WTC11 (cell line): Measurements from ENCODE around the gene C13orf46.

Experiments used
- CREB1 ChIP-seq: sonication (generic); formaldehyde crosslinking; IDR thresholded peaks from 2 replicates; pipeline ENCODE4 v1.8.0; 2023; ENCODE audit warnings: mild to moderate bottlenecking, missing genetic modification reagents
- CREM ChIP-seq: sonication (generic); formaldehyde crosslinking; IDR thresholded peaks from 2 replicates; pipeline ENCODE4 v1.8.1; 2022; ENCODE audit warnings: mild to moderate bottlenecking, missing genetic modification reagents, moderate library complexity
- CTCF ChIP-seq: fragments of 200-600 bp; IDR thresholded peaks from 2 replicates; pipeline ENCODE4 v1.8.0; 2022; ENCODE audit warnings: antibody characterized with exemption
- GABPB1 ChIP-seq: sonication (generic); formaldehyde crosslinking; IDR thresholded peaks from 2 replicates; pipeline ENCODE4 v1.8.1; 2023; ENCODE audit warnings: mild to moderate bottlenecking, missing genetic modification reagents
- IRF1 ChIP-seq: sonication (generic); formaldehyde crosslinking; IDR thresholded peaks from 2 replicates; pipeline ENCODE4 v1.8.0; 2023; ENCODE audit warnings: missing genetic modification reagents
- NFYB ChIP-seq: sonication (generic); formaldehyde crosslinking; conservative IDR thresholded peaks from 2 replicates; pipeline ENCODE4 v1.8.0; 2022; ENCODE audit warnings: low read depth, missing genetic modification reagents
- RELA ChIP-seq: sonication (generic); formaldehyde crosslinking; IDR thresholded peaks from 2 replicates; pipeline ENCODE4 v1.8.1; 2022; ENCODE audit warnings: missing genetic modification reagents, mild to moderate bottlenecking, borderline replicate concordance
- USF2 ChIP-seq: sonication (generic); formaldehyde crosslinking; IDR thresholded peaks from 2 replicates; pipeline ENCODE4 v1.8.1; 2023; ENCODE audit warnings: mild to moderate bottlenecking, missing genetic modification reagents, moderate library complexity
- ZBTB21 ChIP-seq: sonication (generic); formaldehyde crosslinking; IDR thresholded peaks from 2 replicates; pipeline ENCODE4 v1.8.1; 2023; ENCODE audit warnings: mild to moderate bottlenecking, missing genetic modification reagents, borderline replicate concordance
- ZNF416 ChIP-seq: fragments of 250-450 bp; sonication (Bioruptor Pico); IDR thresholded peaks from 2 replicates; pipeline ENCODE4 v1.9.0; 2021; ENCODE audit warnings: mild to moderate bottlenecking, inconsistent platforms
- TF ChIP-seq, protein P1 (sequence below): sonication (generic); formaldehyde crosslinking; IDR thresholded peaks from 2 replicates; pipeline ENCODE4 v1.8.0; 2022; ENCODE audit warnings: mild to moderate bottlenecking, missing genetic modification reagents
- TF ChIP-seq, protein P2 (sequence below): sonication (generic); formaldehyde crosslinking; IDR thresholded peaks from 2 replicates; pipeline ENCODE4 v1.8.0; 2022; ENCODE audit warnings: mild to moderate bottlenecking, missing genetic modification reagents

DNA sequence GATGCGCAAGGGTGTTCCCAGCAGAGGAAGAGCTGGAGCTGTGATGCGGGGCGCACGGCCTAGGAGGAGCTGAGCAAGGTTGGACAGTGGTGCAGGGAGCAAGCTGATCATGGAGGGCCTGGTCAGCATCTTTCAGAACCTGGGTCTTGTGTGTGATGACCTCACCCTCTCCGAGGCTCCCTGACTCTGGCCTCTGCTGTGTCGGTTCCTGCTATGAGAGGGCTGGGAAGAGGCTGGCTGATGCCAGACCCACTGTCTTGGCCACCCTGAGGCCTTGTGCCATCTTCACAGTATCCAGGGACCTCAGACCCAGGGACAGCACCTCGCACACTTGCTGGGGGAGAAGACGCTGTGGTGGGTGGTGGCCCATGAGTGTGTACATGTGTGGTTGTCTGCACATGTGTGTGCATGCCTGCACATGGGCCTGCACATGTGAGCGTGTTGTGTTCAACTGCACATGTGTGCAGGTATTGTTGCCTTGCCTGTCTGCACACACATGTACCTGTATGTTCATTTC lies 16.5 kb upstream of the C13orf46 start:
- no peak for TF ChIP-seq CTCF
- no peak for TF ChIP-seq RELA (CRISPR knock-in tag)
- no peak for TF ChIP-seq CREM
- no peak for TF ChIP-seq NFYB (CRISPR knock-in tag)
- TF ChIP-seq, protein P1, sequence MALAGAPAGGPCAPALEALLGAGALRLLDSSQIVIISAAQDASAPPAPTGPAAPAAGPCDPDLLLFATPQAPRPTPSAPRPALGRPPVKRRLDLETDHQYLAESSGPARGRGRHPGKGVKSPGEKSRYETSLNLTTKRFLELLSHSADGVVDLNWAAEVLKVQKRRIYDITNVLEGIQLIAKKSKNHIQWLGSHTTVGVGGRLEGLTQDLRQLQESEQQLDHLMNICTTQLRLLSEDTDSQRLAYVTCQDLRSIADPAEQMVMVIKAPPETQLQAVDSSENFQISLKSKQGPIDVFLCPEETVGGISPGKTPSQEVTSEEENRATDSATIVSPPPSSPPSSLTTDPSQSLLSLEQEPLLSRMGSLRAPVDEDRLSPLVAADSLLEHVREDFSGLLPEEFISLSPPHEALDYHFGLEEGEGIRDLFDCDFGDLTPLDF (CRISPR knock-in tag) = no peak
- no peak for TF ChIP-seq CREB1 (CRISPR knock-in tag)
- TF ChIP-seq IRF1 (CRISPR knock-in tag) = no peak
- TF ChIP-seq, protein P2, sequence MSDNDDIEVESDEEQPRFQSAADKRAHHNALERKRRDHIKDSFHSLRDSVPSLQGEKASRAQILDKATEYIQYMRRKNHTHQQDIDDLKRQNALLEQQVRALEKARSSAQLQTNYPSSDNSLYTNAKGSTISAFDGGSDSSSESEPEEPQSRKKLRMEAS (CRISPR knock-in tag) = no peak
- TF ChIP-seq ZBTB21 = no peak
- no peak for TF ChIP-seq GABPB1
- TF ChIP-seq USF2 = no peak
- TF ChIP-seq ZNF416 (CRISPR knock-in tag) = no peak
